ENCODE measurements around the gene DNM2. TPM values are rescaled to one million over a fixed set of nuclear protein-coding genes. Genes with fewer than 3 reads are reported as not detected.

Gene DNM2
- total RNA-seq, 1 donor from 2014 or later, result 129 TPM

GRCh38 chr19:10692673-10693264 lies 25.1 kb upstream of the DNM2 start:
- H3K27me3 ChIP-seq (ENCODE audit: insufficient read depth, low read length), result no peaks in the 10 kb centered on the region
- Mint-ChIP-seq H3K4me3 (ENCODE audit: unreplicated experiment) (no peak overlapping the region), H3K4me1 (ENCODE audit: low read depth, unreplicated experiment) (peaks cover 4% of the 10 kb centered on the region), H3K27me3 (ENCODE audit: low read depth, unreplicated experiment) (peaks cover 3% of the 10 kb centered on the region), H3K9me3 (ENCODE audit: unreplicated experiment) (peaks cover 2% of the 10 kb centered on the region), H3K27ac (ENCODE audit: unreplicated experiment) (peak overlapping the region; percentile 62), H3K36me3 (ENCODE audit: low read depth, unreplicated experiment) (peaks cover 11% of the 10 kb centered on the region)
- H2AFZ ChIP-seq (ENCODE audit: low read depth, low read length), result no peak overlapping the region
- no peak overlapping the region for H3K9ac ChIP-seq (ENCODE audit: low read length)
- TF ChIP-seq EZH2 (IDR thresholded peaks at IDR 0.05; ENCODE audit: insufficient read depth, low read length), result no peak
- TF ChIP-seq, protein P1, sequence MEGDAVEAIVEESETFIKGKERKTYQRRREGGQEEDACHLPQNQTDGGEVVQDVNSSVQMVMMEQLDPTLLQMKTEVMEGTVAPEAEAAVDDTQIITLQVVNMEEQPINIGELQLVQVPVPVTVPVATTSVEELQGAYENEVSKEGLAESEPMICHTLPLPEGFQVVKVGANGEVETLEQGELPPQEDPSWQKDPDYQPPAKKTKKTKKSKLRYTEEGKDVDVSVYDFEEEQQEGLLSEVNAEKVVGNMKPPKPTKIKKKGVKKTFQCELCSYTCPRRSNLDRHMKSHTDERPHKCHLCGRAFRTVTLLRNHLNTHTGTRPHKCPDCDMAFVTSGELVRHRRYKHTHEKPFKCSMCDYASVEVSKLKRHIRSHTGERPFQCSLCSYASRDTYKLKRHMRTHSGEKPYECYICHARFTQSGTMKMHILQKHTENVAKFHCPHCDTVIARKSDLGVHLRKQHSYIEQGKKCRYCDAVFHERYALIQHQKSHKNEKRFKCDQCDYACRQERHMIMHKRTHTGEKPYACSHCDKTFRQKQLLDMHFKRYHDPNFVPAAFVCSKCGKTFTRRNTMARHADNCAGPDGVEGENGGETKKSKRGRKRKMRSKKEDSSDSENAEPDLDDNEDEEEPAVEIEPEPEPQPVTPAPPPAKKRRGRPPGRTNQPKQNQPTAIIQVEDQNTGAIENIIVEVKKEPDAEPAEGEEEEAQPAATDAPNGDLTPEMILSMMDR (IDR thresholded peaks at IDR 0.05; ENCODE audit: insufficient read depth, low read depth, low read length), result no peak
- FAIRE-seq (no peak), DNase-seq (ENCODE audit: low read depth) (no peak)
- H3K4me2 ChIP-seq (ENCODE audit: low read length), result no peak overlapping the region
- H3K36me3 ChIP-seq (ENCODE audit: insufficient read depth, low read length), result peaks cover 23% of the 10 kb centered on the region
- peaks cover 3% of the 10 kb centered on the region for H3K4me1 ChIP-seq (ENCODE audit: insufficient read depth, low read length)
- peaks cover 25% of the 10 kb centered on the region for H3K79me2 ChIP-seq (ENCODE audit: insufficient read depth, low read length)
- H3K4me3 ChIP-seq (ENCODE audit: insufficient read depth, low read depth, low read length), result no peak overlapping the region
- no peak overlapping the region for H3K27ac ChIP-seq (ENCODE audit: low read depth, low read length)
- no peaks in the 10 kb centered on the region for H3K9me3 ChIP-seq (ENCODE audit: insufficient read depth, low read depth, low read length)
- H4K20me1 ChIP-seq (ENCODE audit: insufficient read depth, low read length), result peaks cover 79% of the 10 kb centered on the region

DNA sequence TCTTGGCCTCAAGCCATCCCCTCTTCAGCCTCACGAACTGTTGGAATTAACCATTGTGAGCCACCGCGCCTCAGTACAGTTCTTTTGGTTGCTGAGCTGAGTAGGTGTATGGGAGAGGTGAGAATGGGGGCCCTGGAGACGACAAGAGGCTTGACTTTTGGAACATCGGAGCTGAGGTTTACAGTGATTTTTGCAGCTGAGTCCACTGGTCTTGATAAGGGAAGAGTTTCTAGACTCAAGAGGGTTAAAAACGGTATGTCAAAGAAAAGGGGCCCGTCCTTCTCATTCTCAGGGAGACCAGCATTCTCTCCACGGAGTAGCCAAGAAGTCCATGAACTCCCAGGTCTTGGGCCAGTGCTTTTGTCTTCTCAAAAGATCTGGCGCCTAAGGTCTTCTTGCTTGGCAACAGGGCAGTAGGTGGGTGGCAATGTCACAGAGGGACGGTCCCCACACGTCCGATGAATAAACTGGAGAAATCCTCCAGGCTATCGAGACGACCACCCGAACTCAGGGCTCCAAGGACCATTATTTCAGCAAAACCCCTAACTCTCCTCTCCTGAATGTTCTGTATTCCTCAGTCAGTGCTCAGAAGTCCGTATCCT lies 23.1 kb upstream of the DNM2 start:
- FAIRE-seq, result no peak
- peaks cover 11% of the 10 kb centered on the region for H3K36me3 Mint-ChIP-seq (ENCODE audit: low read depth, unreplicated experiment)
- peaks cover 4% of the 10 kb centered on the region for H3K27me3 Mint-ChIP-seq (ENCODE audit: low read depth, unreplicated experiment)
- DNase-seq (ENCODE audit: low read depth), result no peak
- no peak overlapping the region for H3K9ac ChIP-seq (ENCODE audit: low read length)
- no peak overlapping the region for H3K27ac ChIP-seq (ENCODE audit: low read depth, low read length)
- no peaks in the 10 kb centered on the region for H3K27me3 ChIP-seq (ENCODE audit: insufficient read depth, low read length)
- H3K27ac Mint-ChIP-seq (ENCODE audit: unreplicated experiment), result no peak overlapping the region
- no peaks in the 10 kb centered on the region for H3K9me3 ChIP-seq (ENCODE audit: insufficient read depth, low read depth, low read length)
- H3K9me3 Mint-ChIP-seq (ENCODE audit: unreplicated experiment), result peaks cover 2% of the 10 kb centered on the region
- peak overlapping the region; percentile 82 for H3K4me2 ChIP-seq (ENCODE audit: low read length)
- H3K4me1 ChIP-seq (ENCODE audit: insufficient read depth, low read length), result peaks cover 3% of the 10 kb centered on the region
- peaks cover 9% of the 10 kb centered on the region for H3K79me2 ChIP-seq (ENCODE audit: insufficient read depth, low read length)
- peaks cover 4% of the 10 kb centered on the region for H3K4me1 Mint-ChIP-seq (ENCODE audit: low read depth, unreplicated experiment)
- H2AFZ ChIP-seq (ENCODE audit: low read depth, low read length), result no peak overlapping the region
- no peak overlapping the region for H3K4me3 ChIP-seq (ENCODE audit: insufficient read depth, low read depth, low read length)
- no peak for TF ChIP-seq EZH2 (IDR thresholded peaks at IDR 0.05; ENCODE audit: insufficient read depth, low read length)
- TF ChIP-seq, protein P1 (IDR thresholded peaks at IDR 0.05; ENCODE audit: insufficient read depth, low read depth, low read length), result no peak
- peaks cover 58% of the 10 kb centered on the region for H4K20me1 ChIP-seq (ENCODE audit: insufficient read depth, low read length)
- peaks cover 15% of the 10 kb centered on the region for H3K36me3 ChIP-seq (ENCODE audit: insufficient read depth, low read length)
- peak overlapping the region; percentile 78 for H3K4me3 Mint-ChIP-seq (ENCODE audit: unreplicated experiment)

Measured in astrocyte (in vitro differentiated cells and primary cell).